A549 treated with dexamethasone at 1 μM for 4 hours (cell line): Measurements from ENCODE around the gene ZBTB45. TPM values are rescaled to one million over a fixed set of nuclear protein-coding genes. Genes with fewer than 3 reads are reported as not detected.

ENCODE experiments used
- total RNA-seq: library from RNA; stranded (reverse); fragments of 200-300 nt; extraction: Qiagen RNA extraction; gene quantifications from 5 replicates; pipeline ENCODE4 v1.2.3, GENCODE V29; 2022

The ZBTB45 gene
- total RNA-seq = 11.1 to 22.6 TPM (median 21.3 TPM) in 5 replicates

GRCh38 chr19:58519355-58520256 is at the start of gene ZBTB45:
TSS of gene ZBTB45 (minus strand) at chr19:58519810. CDS start at chr19:58517673, 2,137 bp downstream.

DNA sequence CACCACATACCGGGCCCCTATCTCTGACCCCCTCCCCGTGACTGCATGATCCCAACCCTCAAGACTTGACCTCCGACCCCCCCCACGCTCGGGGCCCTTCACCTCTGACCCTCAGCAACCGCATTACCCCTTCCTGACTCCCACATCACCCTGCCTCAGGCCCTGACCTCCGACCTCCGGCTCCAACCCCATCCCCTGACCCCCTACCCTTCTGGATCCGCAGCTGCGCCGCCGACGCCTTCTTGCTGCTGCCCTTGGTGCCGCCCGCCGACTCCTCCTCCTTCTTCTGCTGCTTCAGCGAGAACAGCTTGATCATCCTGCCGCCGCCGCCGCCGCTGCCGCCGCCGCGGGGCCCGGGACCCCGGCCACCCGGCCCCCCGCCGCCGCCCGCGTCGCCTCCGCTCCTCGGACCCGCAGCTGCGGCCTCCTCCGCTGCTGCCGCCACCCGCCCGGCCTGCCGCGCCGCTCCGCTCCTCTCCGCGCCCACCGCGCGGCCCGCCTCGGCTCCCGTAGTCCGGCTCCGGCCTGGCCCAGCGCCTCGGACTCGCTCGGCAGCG is 38.5 kb upstream of the ZBTB45 start, which contains the start of gene UBE2M:
TSS of gene UBE2M (minus strand) at position 546 of the 557 bp plus-strand sequence. CDS start at position 316, 230 bp downstream.

DNA sequence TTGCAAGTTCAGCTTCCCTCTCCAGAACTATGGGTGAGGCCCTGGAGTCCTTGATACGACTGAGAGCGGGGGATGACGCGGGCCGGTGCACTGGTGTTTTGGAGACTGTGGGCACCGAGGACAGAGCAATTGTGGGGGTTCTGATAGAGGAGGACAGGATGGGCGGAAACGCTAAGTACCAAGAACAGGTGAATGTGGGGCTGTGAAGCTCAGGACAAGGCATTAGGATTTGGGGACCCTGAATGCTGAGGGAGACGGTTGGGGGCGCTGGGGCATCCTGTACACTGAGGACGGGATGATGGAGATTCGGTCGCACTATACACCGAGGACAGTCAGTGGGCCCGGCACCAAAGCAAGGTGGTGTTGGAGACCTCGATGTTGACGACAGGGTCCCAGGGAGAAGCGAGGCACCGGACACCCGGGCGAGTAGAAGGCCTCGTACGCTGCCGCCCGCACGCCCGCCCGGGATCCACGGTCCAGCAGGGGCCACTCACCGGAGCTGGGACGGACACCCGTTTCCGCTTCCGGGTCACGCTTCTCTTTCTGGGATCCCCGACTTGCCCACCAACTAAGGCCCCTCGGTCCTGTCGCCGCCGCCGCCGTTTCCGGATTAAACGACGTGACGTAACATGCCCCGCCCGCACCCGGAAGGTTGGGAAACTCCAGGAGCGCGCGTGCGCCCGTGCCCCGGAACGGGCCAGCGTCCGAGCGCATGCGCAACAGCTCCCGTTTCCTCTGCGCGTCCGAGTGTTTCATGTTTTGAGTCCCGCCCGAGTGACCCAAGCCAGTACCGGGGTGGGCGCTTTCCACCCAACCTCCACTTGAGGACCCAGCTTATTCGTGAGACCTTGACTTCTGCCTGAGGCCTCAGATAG is 35.1 kb upstream of the ZBTB45 start, which contains the start of gene CHMP2A:
TSS of gene CHMP2A (minus strand) at position 612 of the 875 bp plus-strand sequence. CDS start 893 bp downstream, outside the sequence.

GRCh38 chr19:58543826-58544590 is 24.4 kb upstream of the ZBTB45 start, which contains the start of gene TRIM28:
TSS of gene TRIM28 (plus strand) at chr19:58544064. CDS start at chr19:58544758, 694 bp downstream.

DNA sequence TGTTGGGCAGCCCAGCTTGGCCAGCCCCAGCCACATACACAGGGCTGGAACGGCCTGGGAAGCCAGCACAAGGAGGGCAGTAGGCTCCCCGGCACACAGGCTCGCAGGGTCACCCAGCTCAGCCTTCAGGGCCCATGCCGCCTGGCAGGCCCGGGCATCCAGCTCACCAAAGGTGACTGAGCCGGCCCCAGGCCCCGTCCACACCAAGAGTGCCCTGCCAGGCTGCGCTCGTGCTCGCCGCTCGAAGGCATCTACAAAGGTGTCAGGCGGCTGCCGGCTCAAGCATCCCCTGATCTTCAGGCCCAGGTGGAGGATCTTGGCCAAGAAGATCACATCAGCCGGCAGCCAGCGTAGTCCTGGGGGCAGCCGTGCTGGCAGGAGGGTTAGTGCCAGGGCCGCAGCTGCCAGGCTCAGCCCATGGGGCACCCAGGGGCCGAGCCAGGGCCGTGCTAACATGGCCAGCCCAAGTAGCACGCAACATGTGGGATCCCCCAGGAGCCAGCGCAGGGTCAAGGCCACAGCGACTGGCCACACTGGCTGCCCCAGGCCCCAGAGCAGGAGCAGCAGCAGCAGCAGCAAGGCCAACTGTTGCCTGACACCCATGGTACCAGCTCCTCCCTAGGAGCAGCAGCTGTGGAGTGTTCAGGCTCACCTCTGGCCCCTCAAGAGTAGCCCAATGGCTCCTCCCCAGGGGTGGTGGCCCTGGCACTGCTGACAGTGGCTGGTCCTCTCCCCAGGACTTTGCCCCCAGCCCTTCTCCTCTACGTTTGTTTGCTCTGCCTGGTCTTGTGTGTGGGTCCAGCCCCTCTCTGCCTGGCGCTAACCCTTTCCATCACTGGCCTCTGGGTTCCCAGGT is 8.0 kb downstream of the ZBTB45 start, which contains the start of gene SLC27A5:
TSS of gene SLC27A5 (minus strand) at position 640 of the 856 bp plus-strand sequence. CDS start at position 603, 37 bp downstream.

DNA sequence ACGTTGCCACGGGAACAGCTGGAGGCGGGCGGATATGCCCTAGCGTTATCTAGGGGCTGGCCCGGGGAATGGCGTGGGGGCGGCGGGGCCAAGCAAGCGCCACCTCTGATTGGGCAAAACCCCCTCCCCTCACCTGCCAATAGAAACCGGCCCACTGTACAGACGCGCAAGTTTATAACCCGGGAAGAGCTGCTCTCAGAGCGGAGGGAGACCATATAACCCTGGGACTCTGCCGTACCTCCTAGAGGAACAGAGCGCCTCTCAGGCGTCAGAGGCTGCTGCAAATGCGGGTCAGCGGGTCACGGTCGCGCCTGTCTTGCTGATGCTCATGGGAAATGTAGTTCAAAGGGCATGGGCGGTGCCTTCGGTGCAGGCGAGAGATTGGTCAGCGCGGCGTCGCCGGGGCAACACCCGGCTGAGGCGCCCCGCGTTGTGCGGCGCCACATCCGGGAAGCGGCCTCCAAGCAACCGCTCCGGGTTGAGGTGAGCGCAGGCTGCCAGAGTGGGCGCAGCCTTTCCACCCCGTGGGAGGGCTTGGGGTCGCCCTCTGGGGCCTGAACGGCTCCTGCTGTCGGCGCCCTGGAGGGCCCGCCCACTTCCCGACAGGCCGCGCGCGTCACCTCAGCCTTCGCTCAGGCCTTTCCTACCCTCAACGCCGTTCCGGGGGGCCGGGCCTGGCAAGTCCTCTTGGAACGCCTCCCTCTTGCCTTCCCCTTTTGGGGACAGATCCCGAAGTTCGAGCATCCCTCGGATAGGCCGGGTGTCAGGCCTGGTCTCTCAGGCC is 43.7 kb downstream of the ZBTB45 start, which contains the start of gene ZNF446:
TSS of gene ZNF446 (plus strand) at position 639 of the 784 bp plus-strand sequence. CDS start 867 bp downstream, outside the sequence.

GRCh38 chr19:58466760-58467589 is 52.6 kb downstream of the ZBTB45 start, which contains the start of gene ZNF324:
TSS of gene ZNF324 (plus strand) at chr19:58467080. CDS start at chr19:58469186, 2,106 bp downstream.

Other genes starting within 250 kb of the ZBTB45 start
- 1.2 to 1.5 TPM (median 1.3 TPM) in 5 replicates for gene ZNF8, start 240.9 kb downstream of the ZBTB45 start, total RNA-seq
- 89.6 to 105 TPM (median 92.7 TPM) in 5 replicates for gene ERVK3-1, start 214.4 kb downstream of the ZBTB45 start, total RNA-seq
- 2.5 to 3.2 TPM (median 2.9 TPM) in 5 replicates for gene ZSCAN22, start 192.8 kb downstream of the ZBTB45 start, total RNA-seq
- 8.6 to 11.0 TPM (median 10.2 TPM) in 5 replicates for gene A1BG, start 166.3 kb downstream of the ZBTB45 start, total RNA-seq
- gene ZNF497, start 157.1 kb downstream of the ZBTB45 start, total RNA-seq = 0.74 to 1.6 TPM (median 1.1 TPM) in 5 replicates
- 0.86 to 1.5 TPM (median 1.2 TPM) in 5 replicates for gene ZNF837, start 138.8 kb downstream of the ZBTB45 start, total RNA-seq
- 1,918 to 2,176 TPM (median 2,046 TPM) in 5 replicates for gene RPS5, start 132.5 kb downstream of the ZBTB45 start, total RNA-seq
- gene RNF225, start 124.2 kb downstream of the ZBTB45 start, total RNA-seq = 0.11 to 0.19 TPM (median 0.17 TPM) in 3 of 5 replicates, not detected in the others
- gene ZNF584, start 111.2 kb downstream of the ZBTB45 start, total RNA-seq = 17.0 to 19.0 TPM (median 18.4 TPM) in 5 replicates
- gene ZNF132, start 79.7 kb downstream of the ZBTB45 start, total RNA-seq = 0.08 to 0.14 TPM (median 0.09 TPM) in 5 replicates
- 5.5 to 7.9 TPM (median 7.5 TPM) in 5 replicates for gene ZNF324B, start 68.2 kb downstream of the ZBTB45 start, total RNA-seq
- 8.1 to 10.5 TPM (median 10.2 TPM) in 5 replicates for gene ZNF324, start 52.7 kb downstream of the ZBTB45 start, total RNA-seq
- gene ZNF446, start 43.5 kb downstream of the ZBTB45 start, total RNA-seq = 9.8 to 12.3 TPM (median 11.4 TPM) in 5 replicates
- gene SLC27A5, start 7.8 kb downstream of the ZBTB45 start, total RNA-seq = 20.1 to 31.2 TPM (median 26.7 TPM) in 5 replicates
- 620 to 956 TPM (median 843 TPM) in 5 replicates for gene TRIM28, start 24.3 kb upstream of the ZBTB45 start, total RNA-seq
- 195 to 225 TPM (median 204 TPM) in 5 replicates for gene CHMP2A, start 35.3 kb upstream of the ZBTB45 start, total RNA-seq
- 131 to 164 TPM (median 141 TPM) in 5 replicates for gene UBE2M, start 38.8 kb upstream of the ZBTB45 start, total RNA-seq
- 6.6 to 15.0 TPM (median 12.8 TPM) in 5 replicates for gene MZF1, start 53.5 kb upstream of the ZBTB45 start, total RNA-seq